DOHH2 (cell line): Measurements from ENCODE around the gene CKB.

ENCODE experiments used
- H3F3A ChIP-seq: fragments of 200-600 bp; sonication (generic), shearing (Covaris generic); 2 replicates; pipeline ENCODE4 v1.6.0; 2016; ENCODE audit warnings: antibody characterized with exemption, mild to moderate bottlenecking; ENCODE audit not compliant: control insufficient read depth, insufficient read depth
- H3K27ac ChIP-seq: fragments of 200-600 bp; sonication (generic); 2 replicates; pipeline ENCODE4 v1.5.1; 2014; ENCODE audit warnings: low read depth, mild to moderate bottlenecking, low read length, moderate library complexity
- H3K27me3 ChIP-seq: fragments of 200-600 bp; sonication (generic); 2 replicates; pipeline ENCODE4 v1.6.1; 2014; ENCODE audit warnings: mild to moderate bottlenecking, low read length, mixed read lengths; ENCODE audit not compliant: control insufficient read depth
- H3K36me3 ChIP-seq: fragments of 200-600 bp; sonication (generic); 2 replicates; pipeline ENCODE4 v1.6.1; 2014; ENCODE audit warnings: mild to moderate bottlenecking, low read length, moderate library complexity, mixed read lengths; ENCODE audit not compliant: control insufficient read depth
- H3K4me1 ChIP-seq: fragments of 200-600 bp; sonication (generic); 2 replicates; pipeline ENCODE4 v1.6.1; 2014; ENCODE audit warnings: mild to moderate bottlenecking, low read length, mixed read lengths; ENCODE audit not compliant: control insufficient read depth
- H3K4me2 ChIP-seq: fragments of 200-600 bp; sonication (generic); 2 replicates; pipeline ENCODE4 v1.6.0; 2014; ENCODE audit warnings: mild to moderate bottlenecking, low read length, moderate library complexity
- H3K4me3 ChIP-seq: fragments of 200-600 bp; sonication (generic); 2 replicates; pipeline ENCODE4 v1.5.1; 2014; ENCODE audit warnings: mild to moderate bottlenecking, low read length, mixed read lengths
- H3K79me2 ChIP-seq: fragments of 200-600 bp; sonication (generic); 2 replicates; pipeline ENCODE4 v1.6.1; 2014; ENCODE audit warnings: mild to moderate bottlenecking, low read length, mixed read lengths; ENCODE audit not compliant: control insufficient read depth
- H3K9me2 ChIP-seq: fragments of 200-600 bp; sonication (generic); replicated peaks from 2 replicates; pipeline ENCODE4 v1.6.1; 2014; ENCODE audit warnings: mild to moderate bottlenecking, low read length, mixed read lengths; ENCODE audit not compliant: control insufficient read depth
- H3K9me3 ChIP-seq: fragments of 200-600 bp; sonication (generic); 2 replicates; pipeline ENCODE4 v1.6.1; 2014; ENCODE audit warnings: antibody characterized with exemption, low read length, mixed read lengths; ENCODE audit not compliant: control insufficient read depth, insufficient read depth
- H4K20me1 ChIP-seq: fragments of 200-600 bp; sonication (generic); 2 replicates; pipeline ENCODE4 v1.6.0; 2014; ENCODE audit warnings: low read depth, mild to moderate bottlenecking, antibody characterized with exemption, low read length, moderate library complexity; ENCODE audit not compliant: control insufficient read depth, insufficient read depth
- CTCF ChIP-seq: fragments of 200-600 bp; sonication (generic); IDR thresholded peaks from one replicate; pipeline ENCODE4 v1.5.1; 2014; ENCODE audit warnings: antibody characterized with exemption, mild to moderate bottlenecking, low read depth, low read length; ENCODE audit not compliant: poor library complexity, severe bottlenecking
- EZH2phosphoT487 ChIP-seq: fragments of 200-600 bp; sonication (generic); IDR thresholded peaks from 2 replicates; pipeline ENCODE4 v1.6.1; 2017; ENCODE audit warnings: borderline replicate concordance, mild to moderate bottlenecking, antibody characterized with exemption, low read length, moderate library complexity, mixed read lengths

The CKB gene

GRCh38 chr14:103551338-103551762 lies 28.7 kb upstream of the CKB start:
- Histone ChIP-seq H3K9me2 (no peaks in the 10 kb centered on the region), H3K4me3 (no peak overlapping the region), H3K4me2 (no peak overlapping the region), H3F3A (no peaks in the 10 kb centered on the region), H4K20me1 (peaks cover 4% of the 10 kb centered on the region; the same call in 1 of the 2 replicates), H3K4me1 (peaks cover 7% of the 10 kb centered on the region), H3K79me2 (peaks cover 10% of the 10 kb centered on the region), H3K27me3 (no peaks in the 10 kb centered on the region), H3K36me3 (no peaks in the 10 kb centered on the region), H3K9me3 (no peaks in the 10 kb centered on the region), H3K27ac (no peak overlapping the region)
- TF ChIP-seq EZH2phosphoT487 (no peak), CTCF (no peak)

GRCh38 chr14:103550451-103551337 lies 28.1 kb upstream of the CKB start:
- no peak overlapping the region for H3K27ac ChIP-seq
- no peaks in the 10 kb centered on the region for H3K9me2 ChIP-seq
- no peaks in the 10 kb centered on the region for H3K27me3 ChIP-seq
- H3K4me2 ChIP-seq, result no peak overlapping the region
- no peaks in the 10 kb centered on the region for H3K36me3 ChIP-seq
- H4K20me1 ChIP-seq, result peaks cover 4% of the 10 kb centered on the region; the same call in 1 of the 2 replicates
- no peaks in the 10 kb centered on the region for H3F3A ChIP-seq
- no peak overlapping the region for H3K4me3 ChIP-seq
- H3K79me2 ChIP-seq, result peaks cover 5% of the 10 kb centered on the region
- TF ChIP-seq EZH2phosphoT487 (no peak), CTCF (no peak)
- H3K4me1 ChIP-seq, result peaks cover 7% of the 10 kb centered on the region
- H3K9me3 ChIP-seq, result no peaks in the 10 kb centered on the region

GRCh38 chr14:103549361-103550311 lies 27.0 kb upstream of the CKB start:
- no peak overlapping the region for H3K4me2 ChIP-seq
- H3K79me2 ChIP-seq, result no peaks in the 10 kb centered on the region
- H3K4me1 ChIP-seq, result peaks cover 7% of the 10 kb centered on the region
- H4K20me1 ChIP-seq, result peaks cover 4% of the 10 kb centered on the region; the same call in 1 of the 2 replicates
- H3K27ac ChIP-seq, result no peak overlapping the region
- H3K36me3 ChIP-seq, result no peaks in the 10 kb centered on the region
- TF ChIP-seq CTCF (no peak), EZH2phosphoT487 (no peak)
- no peaks in the 10 kb centered on the region for H3F3A ChIP-seq
- no peak overlapping the region for H3K4me3 ChIP-seq
- H3K9me3 ChIP-seq, result no peaks in the 10 kb centered on the region
- no peaks in the 10 kb centered on the region for H3K9me2 ChIP-seq
- no peaks in the 10 kb centered on the region for H3K27me3 ChIP-seq
